NCI-H1417 treated with DMSO at 0.1 percent for 48 hours (cell line): ENCODE data around the gene WNT7A.

ENCODE experiments used
- DNase-seq: peaks from one replicate; lab custom pipeline; 2025; lab: John Stamatoyannopoulos, UW

WNT7A gene

DNA sequence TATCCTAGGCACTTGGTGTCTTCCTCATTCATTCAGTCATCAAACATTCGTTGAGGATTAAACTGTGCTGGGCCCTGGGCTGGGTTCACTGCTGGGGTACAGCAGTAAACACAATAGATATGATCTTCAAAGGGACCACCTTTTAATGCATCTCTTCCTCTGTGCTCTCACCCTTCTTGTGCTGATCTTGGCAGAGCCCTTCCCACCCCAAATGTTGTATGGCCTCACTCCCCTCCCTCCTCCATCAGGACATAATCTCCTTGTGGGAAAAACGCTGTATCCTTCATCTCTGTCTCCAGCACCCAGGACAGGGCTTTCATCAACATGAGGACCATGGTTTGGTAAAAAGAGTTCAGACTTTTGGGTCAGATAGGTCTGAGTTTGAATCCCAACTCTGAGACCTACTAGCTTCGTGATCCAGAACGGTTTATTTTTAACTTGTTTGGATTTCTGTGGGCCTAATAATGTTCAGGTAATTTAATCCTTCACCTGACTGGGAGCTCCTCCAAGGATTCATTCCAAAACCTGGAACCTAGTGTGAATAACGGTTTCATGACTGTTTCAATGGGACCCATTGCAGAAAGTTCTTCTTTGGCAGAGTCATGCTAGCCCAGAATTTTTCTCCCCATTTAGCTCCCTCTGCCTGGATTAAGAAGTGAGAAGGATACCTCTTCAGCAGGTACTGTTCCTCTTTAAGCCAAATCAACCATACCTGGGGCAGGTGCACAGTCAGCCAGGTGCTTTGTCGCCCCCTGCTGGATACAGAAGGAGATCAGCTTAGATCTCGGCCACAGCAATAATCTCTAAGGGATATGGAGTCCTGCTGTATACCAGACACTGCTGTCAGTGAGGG, 5.2 kb upstream of the WNT7A start:
- peak; percentile 9 for DNase-seq

DNA sequence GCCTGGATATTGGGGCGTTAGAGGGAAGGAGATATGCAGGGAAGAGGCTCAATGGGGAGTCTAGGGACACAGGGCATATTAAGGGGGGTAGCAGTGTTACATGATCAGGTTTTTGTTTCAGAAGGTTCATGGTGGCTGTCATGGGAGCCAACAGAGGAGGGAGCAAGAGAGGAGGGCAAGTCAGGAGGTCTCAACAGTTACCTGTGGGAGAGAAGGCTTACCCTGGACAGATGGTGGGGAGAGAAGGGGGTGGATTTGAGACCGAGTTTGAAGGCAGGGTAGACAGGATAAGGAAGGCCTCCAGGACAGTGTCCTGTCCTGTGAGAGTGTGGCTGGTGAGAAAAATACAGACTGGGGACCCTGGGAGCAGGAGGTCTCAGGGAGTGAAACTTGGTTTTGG, 3.8 kb upstream of the WNT7A start:
- no peak for DNase-seq

DNA sequence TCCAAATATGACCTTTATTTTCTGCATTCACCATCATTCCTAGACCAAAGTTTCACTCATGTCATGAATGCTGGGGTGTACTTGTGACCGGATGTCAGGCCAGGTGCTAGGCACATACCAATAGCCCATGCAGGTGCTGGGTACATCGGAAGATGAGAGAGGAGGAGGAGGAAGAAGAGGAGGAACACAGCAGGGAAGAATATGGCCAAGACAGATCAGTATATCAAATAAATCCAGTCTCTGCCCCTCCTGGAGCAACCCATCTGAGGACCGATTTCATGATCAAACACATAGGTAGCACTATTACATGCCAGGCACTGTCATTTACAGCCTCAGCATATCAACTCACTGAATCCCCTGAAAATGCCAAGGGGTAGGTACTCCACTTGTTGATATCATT, 3.0 kb upstream of the WNT7A start:
- DNase-seq = no peak

DNA sequence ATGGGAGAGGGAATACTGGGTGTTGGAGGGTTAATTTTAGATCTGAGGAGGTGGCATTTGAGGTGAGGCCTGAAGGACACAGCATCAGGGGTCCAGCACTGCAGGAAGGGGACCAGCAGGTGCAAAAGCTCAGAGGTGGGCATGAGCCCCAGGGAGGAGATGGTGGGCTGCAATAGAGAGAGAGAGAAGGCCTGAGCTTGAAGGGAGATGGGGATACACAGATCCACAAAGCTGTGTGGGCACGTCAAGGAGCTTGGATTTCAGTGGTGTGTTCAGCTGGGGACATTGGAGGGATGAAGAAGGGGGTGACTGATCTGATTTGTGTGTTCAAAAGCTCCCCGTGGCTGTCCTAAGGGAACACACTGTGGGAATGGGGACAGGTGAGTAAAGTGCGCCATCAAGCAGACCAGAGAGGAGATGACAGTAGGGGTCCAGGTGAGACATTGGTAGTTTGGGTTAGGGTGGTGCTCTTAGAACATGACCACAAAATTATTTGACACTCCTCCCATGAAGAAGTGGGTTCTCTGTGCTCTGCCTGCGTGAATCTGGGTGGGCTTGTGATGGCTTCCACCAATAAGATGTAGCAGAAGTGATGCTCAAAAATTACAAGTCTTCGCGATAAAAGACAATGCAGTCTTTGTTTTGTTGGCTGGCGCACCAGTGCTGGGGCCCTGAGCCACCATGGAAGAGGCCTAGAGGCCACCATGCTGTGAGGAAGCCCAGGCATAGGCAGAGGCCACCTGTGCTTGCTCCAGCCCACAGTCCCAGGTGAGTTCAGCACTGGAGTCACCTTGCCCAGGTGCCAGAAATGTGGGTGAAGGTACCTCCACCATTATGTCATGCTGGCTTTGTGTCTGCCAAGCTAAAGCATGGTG, 1.9 kb upstream of the WNT7A start:
- no peak for DNase-seq

DNA sequence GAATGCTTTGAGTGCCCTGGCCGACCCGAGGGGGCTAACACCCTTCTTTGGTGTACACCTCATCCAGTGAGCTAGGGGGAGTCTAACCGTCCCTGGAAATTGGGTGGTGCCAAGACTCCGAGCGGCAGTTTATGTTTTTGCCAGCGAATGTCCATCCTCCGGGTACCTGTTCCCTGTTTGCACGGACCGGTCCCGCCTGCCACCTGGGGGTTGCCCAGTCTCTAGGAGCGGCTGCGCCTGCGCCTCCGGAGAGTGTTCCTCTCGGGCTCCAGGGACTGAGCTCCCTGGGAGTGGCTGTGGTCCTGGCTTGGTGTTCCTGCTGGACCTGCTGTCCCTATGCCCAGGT, 913 bp upstream of the WNT7A start:
- DNase-seq = no peak

DNA sequence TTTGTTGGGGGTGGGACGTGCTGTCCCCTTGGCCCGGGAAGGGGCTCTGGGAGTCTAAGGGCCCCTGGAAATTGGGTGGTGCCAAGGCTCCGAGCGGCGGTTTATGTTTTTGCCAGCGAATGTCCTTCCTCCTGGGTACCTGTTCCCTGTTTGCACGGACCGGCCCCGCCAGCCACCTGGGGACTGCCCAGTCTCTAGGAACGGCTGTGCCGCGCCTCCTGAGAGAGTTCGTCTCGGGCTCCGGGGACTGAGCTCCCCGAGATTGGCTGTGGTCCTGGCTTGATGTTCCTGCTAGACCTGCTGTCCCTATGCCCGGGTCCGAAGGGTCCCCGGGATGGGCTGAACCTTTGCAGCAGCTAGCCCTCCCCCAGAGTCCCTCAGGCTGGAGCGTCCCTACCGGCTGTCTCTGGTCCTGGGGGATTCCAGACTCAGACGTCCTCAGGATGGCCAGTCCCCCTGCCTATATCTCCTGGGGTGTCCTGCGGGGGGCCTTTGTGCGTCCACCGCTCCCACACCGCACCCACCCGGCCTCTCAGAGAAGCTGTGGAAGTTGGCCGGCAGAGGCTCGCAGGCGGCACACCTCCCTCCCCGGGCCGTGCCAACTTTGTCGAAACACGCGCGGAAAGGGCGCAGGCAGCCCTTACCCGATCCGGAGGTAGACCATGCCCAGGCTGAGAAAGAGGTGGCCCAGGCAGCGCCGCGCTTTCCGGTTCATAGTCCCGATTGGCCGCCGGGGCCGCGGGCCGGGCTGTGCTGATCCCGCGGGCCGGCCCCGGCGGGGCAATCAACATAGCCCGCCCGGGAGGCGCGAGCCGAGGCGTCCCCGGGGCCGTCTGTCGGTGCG, 547 bp downstream of the WNT7A start:
- DNase-seq = no peak

DNA sequence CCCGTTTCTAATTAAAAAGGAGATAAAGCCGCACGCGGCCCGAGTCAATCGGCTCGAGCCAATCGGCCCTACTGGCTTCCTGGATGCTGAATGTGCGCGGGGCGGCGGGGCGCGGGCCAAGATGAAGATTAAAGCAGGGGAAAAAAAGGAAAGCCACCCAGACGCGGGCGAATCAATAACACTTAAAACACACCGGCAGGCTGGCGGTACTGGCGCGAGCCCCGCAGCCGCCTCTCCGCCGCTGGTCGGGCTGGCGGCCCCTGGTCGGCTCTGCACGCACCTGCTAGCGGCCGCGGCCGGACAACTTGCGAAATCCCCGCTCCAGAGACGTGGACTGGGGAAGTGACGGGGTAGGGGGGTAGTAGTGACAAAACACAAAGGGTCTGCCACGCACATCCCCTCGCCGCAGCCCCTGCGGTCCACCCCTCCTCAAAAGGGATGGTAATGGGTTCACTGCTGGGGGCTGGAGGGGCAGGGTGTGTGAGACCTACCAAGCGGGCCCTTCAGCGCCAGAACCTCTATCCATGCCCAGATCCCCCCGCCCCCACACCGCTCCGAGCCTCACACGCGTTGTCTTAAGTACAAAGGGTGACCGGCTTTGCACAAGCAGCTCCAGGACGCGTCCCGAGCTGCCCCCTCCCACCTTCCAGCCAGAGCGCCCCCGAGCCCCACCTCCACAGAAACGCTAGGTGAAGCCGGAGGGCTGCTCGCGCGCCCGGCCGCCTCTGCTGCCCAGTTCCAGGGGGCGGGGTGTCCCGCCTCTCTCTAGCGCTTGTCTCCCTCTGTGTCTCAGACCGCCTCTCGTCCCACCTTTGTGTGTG, 1.4 kb downstream of the WNT7A start:
- no peak for DNase-seq

DNA sequence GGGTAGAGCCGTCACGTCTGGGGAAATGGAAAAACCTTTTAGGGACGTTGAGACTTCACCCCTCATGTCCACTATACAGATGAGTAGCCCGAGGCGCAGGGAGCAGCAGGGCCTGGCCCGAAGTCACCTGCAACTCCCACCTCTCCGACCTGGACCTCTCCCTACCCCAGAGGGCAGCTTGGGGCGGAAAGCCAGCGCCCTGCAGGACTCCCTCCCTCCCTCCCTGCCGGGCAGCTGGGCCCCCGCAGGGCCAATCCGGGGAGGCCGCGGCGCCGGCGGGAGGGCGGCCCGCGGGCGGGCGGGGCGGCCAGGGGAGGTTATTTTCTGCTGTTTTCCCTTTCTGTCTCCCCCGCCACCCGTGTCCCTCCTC, 2.0 kb downstream of the WNT7A start:
- no peak for DNase-seq

DNA sequence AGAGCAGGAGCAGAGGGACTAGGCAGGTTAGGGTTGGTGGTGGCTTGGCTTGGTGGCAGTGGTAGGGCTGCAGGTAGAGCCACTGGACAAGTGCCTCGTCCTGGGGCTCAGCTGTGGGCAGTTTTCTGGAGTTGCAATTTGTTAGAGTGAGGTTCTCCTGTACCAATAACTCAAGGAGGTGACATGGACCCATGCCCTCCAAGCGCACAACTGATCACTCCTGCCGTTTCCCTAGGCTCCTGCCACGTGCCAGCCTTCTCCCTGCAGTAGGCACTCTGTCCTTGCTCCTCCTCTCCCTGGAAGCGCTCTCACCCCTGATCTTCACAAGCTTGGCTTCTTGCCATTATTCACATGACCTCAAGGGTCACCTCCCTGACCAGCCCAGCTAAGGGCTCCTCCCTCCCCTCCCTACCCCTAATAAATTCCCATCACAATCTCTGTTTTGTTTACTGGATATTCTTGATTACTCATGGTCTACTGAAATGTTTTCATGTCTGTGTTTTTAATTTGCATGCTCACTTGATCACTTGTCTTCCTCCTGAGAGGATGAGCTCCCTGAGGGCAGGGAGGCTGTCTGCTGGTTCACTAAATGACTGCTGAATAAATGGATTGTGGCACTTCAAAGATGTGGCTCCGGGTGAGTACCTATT, 3.3 kb downstream of the WNT7A start:
- DNase-seq = no peak

DNA sequence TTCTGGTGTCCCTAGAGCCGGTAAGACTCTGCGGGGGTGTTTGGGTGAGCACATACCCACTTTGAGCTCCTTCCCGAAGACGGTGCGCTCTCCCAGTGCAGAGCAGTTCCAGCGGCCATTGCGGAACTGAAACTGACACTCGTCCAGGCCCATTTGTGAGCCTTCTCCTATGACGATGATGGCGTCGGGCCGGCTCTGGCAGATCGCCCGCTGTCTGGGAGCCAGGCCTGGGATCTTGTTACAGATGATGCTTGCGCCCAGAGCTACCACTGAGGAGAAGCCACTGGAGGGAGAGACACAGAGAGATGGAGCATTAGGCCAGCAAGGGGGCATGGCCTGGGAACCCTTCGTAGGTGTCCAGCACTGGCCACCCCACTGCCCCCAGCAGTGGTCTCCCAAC, 5.0 kb downstream of the WNT7A start:
- no peak for DNase-seq

DNA sequence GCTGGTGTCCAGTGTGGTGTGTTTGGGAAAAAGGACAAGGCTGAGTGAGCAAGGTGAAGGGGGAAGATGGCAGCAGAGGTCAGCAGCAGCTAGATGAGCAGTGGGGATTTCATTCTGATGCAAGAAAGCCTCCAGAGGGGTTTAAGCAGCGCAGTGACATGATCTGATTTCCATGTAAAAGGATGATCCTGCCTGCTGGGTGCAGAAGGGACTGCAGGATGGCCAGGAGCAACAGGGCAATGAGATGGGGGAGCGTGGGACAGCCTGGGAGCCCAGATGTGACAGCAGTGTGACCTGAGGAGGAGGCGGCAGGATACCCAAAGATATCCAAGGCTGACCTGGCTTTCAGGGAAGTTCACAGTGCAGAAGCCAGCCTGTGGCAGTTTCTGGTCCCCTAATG, 6.1 kb downstream of the WNT7A start:
- no peak for DNase-seq

DNA sequence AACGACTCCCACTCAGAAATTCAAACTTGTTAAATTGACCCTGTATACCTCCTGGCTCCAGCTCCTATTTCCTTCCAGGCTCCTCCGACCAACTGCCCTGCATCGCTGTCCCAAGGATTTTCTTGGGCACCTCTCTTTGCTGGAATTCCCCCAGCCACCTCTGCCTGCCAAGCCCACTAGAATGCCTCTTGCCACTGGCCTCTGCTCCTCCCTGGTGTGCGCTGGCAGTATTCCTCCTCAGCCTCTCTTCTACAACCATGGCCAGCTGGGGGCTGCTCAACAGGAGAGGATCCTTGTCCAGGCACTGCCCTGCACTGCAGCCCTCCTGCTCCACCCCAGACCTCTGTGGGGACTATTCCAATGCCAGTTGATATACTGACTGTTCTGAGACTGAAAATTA, 7.4 kb downstream of the WNT7A start:
- no peak for DNase-seq

DNA sequence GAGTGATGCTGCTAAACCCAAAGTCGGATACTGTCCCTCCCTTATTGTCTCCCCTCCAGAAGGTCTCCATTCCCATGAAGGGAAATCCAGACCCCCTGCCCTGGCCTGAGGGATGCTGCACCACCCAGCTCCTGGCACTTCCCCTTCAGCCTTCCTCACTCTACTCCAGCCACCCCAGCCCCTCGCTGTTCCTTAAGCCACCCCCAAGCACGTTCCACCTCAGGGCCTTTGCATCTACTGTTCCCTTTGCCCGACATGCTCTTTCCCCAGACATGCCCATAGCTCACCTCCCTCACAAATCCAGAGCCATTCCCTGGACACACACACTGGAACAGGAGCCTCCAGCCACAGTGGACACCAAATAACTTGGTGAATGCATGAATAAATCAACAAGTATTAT, 8.1 kb downstream of the WNT7A start:
- DNase-seq = no peak

DNA sequence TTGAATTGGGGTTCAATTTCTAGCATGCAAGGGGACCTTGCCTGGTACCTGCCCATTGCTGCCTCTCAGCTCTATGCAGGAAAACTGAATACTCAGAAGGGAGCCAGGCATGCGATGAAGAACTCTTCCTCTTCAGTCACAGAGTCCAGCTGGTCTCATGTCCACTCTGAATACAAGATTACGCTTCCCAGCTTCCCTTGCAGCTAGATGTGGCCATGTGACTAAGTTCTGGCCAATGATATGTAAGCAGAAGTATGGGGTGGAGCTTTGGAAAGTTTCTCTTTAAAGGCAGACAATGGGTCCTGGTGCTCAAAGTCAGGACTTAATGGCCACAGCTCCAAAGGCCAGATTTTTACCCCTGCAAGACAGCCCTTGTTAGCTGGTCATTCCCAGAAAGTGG, 9.0 kb downstream of the WNT7A start:
- no peak for DNase-seq

DNA sequence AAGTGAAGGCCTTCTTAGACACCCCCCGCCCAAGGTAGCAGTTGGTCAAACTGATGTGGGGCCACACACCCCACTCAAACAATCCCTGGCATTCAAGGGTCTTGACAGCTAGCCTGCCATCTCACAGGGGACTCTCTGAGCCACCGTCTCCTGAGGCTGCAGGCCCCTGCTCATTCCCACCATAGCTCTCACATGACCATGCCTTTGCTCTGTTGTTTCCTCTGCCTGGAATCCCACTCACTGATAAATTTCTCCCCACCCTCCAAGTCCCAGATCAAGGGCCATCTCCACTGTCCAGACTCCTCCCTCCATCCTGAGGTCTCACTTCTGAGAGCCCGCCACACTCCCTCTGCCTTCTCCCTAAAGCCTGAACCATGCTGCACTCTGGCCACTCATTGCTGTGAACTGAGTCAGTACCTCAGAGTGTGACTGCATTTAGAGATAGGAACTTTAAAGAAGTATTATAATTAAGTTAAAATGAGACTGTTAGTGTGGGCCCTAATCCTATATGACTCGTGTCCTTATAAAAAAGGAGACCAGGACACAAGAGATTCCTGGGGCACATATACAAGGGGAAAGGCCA, 10.0 kb downstream of the WNT7A start:
- no peak for DNase-seq

DNA sequence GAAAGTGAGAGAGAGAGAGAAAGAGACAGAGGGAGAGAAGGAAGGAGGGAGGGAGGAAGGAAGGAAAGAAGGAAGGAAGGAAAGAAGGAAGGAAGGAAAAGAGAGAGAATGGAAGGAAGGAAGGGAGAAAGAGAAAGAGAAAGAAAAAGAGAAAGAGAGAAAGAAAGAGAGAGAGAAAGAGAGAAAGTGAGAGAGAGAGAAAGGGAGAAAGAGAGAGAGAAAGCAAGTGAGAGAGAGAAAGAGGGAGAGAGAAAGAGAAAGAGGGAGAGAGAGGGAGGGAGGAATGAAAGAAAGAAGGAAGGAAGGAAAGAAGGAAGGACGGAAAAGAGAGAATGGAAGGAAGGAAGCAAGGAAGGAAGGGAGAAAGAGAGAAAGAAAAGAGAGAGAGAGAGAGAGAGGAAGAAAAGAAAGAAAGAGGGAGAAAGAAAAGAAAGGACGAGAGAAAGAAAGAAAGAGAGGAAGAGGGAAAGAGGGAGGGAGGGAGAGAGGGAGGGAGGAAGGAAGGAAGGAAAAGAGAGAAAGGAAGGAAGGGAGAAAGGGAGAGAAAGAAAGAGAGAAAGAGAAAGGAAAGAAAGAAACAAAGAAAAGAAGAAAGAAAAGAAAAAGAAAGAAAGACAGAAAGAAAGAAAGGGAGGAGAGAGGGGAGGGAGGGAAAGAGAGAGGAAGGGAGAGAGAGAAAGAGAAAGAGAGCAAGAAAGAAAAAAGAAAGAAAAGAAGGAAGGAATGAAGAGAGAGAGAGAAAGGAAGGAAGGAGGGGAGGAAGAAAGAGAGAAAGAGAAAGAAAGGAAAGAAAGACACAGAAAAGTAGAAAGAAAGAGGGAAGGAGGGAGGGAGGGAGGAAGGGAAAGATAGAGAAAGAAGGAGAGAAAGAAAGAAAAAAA, 10.8 kb downstream of the WNT7A start:
- no peak for DNase-seq

DNA sequence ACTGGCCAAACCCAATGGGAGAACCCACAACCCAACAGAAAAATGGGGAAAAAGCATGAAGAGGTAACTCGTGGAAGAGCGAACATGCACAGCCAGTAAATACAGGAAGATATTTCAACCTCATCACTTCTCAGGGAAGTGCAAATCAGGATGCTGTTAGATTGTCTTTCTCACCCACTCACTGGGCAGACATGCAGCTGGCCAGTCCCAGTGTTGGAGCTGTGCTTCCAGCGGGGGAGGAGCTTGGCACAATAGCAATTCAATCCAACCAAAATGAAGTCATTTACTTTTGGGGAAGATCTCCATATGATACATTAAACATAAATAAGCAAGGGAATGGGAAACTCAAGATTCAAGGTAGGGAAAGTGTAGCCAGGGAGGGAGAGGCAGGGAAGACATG, 12.1 kb downstream of the WNT7A start:
- DNase-seq = no peak

DNA sequence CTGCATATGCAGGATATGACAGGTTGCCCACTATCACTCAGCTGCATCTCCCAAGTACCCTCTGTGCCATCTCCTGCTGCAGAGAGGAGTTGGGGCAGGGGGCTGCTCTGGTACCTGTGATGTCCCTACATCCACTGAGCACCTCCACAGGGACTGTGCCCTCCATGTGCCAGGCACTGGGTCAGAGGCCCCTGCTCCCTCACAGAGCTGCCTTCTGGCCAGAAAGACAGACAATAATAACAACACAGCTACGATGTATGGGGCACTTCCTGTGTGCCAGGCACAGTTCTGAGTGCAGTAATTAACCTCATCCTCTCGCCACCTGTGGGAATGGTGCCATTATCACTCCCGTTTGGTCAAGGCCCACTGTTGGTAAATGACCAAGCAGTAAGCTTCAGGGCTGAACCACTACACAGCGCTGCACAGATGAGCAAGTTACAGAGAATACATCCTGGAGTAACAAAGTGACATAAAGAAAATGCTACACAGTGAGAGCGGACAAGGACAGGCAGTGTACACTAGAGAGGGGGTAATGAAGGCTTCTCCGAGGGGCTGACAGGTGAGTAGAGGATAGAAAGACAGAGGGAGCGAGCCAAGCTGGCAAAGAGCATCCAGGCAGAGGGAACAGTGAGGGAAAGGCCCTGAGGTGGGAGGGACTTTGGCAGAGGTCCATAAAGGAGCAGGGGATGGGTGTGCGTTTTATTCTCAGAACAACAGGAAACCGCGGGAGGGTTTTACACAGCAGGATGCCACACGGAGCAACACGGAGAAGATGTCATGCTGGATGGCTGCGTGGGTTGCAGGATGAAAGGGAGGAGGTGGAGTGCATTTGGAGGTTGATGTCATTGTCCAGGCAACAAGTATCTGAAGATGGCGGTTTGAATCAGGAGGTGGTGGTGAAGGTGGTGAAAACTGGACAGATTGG, 13.6 kb downstream of the WNT7A start:
- no peak for DNase-seq

DNA sequence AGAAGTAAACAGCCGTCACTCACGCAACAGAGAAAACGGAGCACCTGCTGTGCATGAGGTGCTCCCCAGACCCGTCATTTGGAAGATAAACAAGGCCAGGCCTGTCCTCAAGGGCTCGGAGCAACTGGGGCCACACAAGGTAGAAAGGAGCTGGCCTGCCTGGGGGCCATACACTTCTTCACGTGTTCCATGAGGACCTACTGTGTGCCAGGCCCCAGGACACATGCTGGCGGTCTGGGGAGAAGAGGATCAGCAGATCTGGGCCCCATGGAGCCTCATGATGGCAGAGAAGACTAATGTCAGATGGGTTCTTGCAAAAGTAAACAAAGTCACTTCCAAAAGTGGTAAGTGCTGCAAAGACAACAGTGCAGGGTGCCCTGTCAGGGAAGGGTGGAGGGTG, 14.3 kb downstream of the WNT7A start:
- DNase-seq = no peak
